Activated CD4-positive, alpha-beta T cell treated with anti-CD3 and anti-CD28 coated beads, Interleukin-2, amount 50 U/mL, for 1 hour (primary cell): ENCODE results near the gene SLC22A7.
"Not testable (repeated sequence)": the region's sequence is repeated elsewhere in the genome, so short reads cannot be mapped to it uniquely, and the experiment has no call there.

Experiments
- DNase-seq: peaks from one replicate; pipeline ENCODE4 v3.0.0-alpha.2; 2020

SLC22A7 gene

GRCh38 chr6:43303006-43303405, 4.9 kb downstream of the SLC22A7 start:
- DNase-seq: not testable (repeated sequence)

- no peak for DNase-seq
Measured at GRCh38 chr6:43303751-43304331, 5.8 kb downstream of the SLC22A7 start.

DNA sequence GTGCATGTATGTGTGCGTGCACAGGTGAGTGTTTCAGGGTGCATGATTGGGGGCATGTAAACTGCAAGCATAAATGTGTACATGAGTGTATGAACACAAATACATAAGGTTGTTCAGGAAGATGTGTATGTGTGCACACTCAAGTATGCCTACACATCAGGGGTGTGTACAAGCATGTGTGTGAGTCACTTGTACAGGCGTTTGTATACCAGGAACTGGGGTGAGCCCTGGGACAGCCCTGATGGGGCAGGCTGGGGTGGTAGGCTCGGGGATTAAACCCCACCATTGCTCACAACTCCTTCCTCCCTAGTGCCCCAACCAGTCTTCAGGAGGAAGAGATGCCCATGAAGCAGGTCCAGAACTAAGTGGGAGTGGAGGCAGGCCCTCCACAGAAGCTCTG, 6.3 kb downstream of the SLC22A7 start:
- DNase-seq: no peak

DNA sequence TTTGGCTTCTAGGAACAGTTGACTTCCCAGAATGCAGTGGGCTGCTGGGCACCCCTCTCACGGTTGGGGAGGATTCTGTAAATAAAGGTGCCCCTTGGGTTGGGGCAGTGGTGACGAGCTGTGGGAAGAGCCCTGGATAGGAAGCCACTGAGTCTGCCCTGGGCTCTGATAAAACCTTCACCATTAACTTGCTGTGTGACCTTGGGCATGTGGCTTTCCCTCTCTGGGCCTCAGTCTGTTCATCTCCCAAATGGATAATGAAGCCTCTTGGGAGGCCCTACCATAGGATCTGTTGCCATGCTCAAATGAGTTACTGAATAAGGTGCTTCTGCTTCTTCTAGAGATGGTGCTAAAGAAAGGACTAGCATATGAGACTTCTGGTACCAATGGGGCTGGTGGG, 6.8 kb downstream of the SLC22A7 start:
- DNase-seq: no peak

- DNase-seq: no peak
Measured at GRCh38 chr6:43306086-43306485, 8.0 kb downstream of the SLC22A7 start.

DNA sequence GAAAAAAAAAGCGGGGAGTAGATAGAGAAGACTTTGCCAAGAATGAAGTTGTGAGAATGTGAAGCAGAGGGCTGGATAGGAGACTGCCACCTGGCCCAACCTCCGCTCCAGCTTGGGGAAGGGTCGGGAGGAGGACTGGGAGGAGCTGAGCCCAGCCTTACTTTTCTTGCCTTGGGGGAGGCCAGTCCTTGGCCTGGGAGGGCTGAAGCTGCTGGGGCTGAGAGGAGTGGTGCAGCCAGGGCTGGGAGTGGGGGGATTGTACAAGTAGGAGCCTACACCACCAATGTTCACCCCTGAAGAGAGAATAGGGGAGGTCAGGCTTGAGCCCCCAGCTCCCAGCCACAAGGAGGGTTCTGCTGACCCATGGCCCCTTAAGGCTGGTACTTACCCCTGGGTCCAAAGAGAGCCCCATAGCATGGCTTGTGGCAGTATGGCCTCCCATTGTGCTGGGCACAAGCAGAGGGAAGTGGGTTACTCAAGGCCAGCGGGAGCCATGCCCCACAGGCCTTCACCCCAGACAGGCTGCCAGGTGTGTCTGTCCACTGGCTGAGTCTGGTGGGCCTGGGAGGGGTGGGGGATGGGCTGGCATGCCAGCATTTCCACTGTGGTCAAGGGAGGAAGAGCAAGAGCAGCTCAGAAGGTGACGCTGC, 9.5 kb downstream of the SLC22A7 start:
- no peak for DNase-seq

- peak; percentile 48 for DNase-seq
Measured at GRCh38 chr6:43308101-43308989, 10.3 kb downstream of the SLC22A7 start, which contains the start of gene CRIP3. CRIP3 (minus strand) TSS chr6:43308826; CDS start chr6:43308792, 34 bp downstream.

GRCh38 chr6:43308990-43309477, 11.0 kb downstream of the SLC22A7 start:
- DNase-seq: no peak

DNA sequence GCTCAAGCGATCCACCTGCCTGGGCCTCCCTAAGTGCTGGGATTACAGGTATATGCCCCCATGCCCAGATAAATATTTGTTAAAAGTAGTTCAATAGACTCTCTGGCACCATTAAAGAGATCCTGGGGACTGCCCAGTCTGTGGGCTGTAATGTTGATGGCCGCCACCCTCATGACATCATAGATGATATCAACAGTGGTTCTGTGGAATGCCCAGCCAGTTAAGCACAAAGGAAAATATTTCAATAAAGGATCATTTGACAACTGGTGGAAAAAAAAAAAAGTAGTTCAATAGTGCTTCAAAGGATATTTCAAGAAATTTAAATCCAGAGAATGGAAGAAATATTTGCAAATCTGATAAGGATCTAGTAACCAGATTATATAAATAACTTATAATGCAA, 12.1 kb downstream of the SLC22A7 start:
- no peak for DNase-seq

DNA sequence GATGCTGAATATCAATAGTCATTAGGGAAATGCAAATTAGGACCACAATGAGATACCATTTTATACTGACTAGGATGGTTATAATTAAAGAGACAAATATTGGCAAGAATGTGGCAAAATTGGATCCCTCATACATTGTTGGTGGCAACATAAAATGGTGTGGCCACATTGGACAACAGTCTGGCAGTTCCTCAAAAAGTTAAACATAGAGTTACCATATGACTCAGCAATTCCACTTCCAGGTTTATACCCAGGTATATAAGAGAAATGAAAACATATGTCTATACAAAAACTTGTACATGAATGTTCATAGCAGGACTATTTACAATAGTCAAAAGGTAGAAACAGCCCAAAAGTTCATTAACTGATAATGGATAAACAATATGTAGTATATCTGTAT, 12.6 kb downstream of the SLC22A7 start:
- DNase-seq: no peak

GRCh38 chr6:43311666-43312065, 13.6 kb downstream of the SLC22A7 start:
- DNase-seq: no peak

- no peak for DNase-seq
Measured at GRCh38 chr6:43313813-43314212, 15.8 kb downstream of the SLC22A7 start.

- DNase-seq: no peak
Measured at GRCh38 chr6:43318011-43318410, 20.0 kb downstream of the SLC22A7 start.

DNA sequence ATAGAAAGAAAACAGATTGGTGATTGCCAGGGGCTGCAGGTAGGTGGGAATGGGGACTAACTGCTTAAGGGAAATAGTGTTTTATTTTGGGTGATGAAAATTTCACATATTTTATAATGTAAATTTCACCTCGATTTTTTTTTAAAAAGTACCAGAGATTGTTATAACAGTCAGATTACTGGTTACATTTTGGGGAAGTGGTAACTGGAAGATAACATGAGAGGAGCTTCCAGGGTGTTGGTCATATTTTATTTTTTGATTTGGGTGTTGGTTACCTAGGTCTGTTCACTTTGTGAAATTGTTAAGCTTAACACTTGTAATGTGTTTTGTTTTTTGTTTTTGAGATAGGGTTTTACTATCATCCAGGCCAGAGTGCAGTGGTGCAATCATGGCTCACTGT, 27.8 kb downstream of the SLC22A7 start:
- DNase-seq: no peak

DNA sequence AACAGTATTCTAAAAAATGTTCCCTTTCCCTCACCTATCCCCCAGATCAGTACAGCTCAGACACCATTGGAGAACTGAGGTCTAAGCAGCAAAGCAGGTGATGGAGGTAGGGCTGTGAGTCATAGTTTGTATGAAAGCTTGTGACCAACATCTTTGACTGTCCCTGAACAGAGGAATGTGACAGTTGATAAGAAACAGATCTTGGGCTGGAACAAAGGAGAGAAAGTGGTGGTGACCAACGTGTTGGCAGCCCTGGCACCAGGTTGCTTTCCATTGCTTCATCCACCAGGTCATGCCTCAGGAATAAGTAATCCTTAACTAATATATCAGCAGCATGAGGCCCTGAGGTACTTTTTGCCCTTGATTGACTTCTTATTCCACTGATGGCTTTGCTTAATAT, 30.5 kb downstream of the SLC22A7 start:
- DNase-seq: no peak

- no peak for DNase-seq
Measured at GRCh38 chr6:43331470-43331869, 33.4 kb downstream of the SLC22A7 start.

- no peak for DNase-seq
Measured at GRCh38 chr6:43331891-43332290, 33.8 kb downstream of the SLC22A7 start.

GRCh38 chr6:43334466-43335095, 36.5 kb downstream of the SLC22A7 start:
- DNase-seq: no peak

- no peak for DNase-seq
Measured at GRCh38 chr6:43335469-43335868, 37.4 kb downstream of the SLC22A7 start.

DNA sequence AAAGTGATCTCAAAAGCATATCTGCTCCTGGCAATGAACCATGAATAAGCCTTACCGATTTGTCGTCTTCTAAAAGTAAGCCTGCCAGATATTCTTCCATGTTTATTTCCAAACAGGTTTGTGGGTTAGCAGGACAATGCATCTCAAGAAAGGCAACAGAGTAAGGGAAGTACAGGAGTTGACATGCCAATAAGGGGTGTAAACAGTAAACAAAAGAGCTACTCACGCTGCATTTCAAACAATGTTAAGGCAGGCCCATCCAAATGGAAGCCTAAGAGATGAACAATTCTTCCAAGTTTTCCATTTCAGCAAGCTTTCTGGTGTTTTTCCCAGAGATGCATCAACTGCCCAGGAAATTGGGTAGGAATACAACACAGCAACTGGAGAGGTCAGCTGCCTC, 38.3 kb downstream of the SLC22A7 start:
- DNase-seq: no peak

GRCh38 chr6:43338243-43338642, 40.2 kb downstream of the SLC22A7 start:
- no peak for DNase-seq

- no peak for DNase-seq
Measured at GRCh38 chr6:43339168-43339567, 41.1 kb downstream of the SLC22A7 start.

DNA sequence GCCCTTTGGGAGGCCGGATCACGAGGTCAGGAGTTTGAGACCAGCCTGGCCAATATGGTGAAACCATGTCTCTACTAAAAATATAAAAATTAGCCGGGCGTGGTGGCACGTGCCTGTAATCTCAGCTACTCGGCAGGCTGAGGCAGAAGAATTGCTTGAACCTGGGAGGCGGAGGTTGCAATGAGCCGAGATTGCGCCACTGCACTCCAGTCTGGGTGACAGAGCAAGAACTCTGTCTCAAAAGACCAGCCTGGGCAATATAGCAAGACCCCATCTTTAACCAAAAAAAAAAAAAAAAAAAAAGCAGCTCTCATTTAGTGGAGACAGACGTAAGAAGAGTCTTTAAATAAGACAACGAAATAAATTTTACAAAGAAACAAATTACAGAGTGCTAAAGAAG, 48.2 kb downstream of the SLC22A7 start:
- DNase-seq: not testable (repeated sequence)
